B cell (primary cell): ENCODE results near the gene TREM1.

Experiments
- EZH2 ChIP-seq: IDR thresholded peaks from 2 replicates; pipeline ENCODE4 v1.6.1; 2012; ENCODE audit warnings: borderline replicate concordance, low read depth, mild to moderate bottlenecking, moderate library complexity, low read length; ENCODE audit not compliant: insufficient read depth, poor library complexity, severe bottlenecking
- TF ChIP-seq, protein P1 (sequence below): fragments of 200-600 bp; IDR thresholded peaks from one replicate; pipeline ENCODE4 v1.8.0; 2022; ENCODE audit warnings: antibody characterized with exemption, mild to moderate bottlenecking

DNA sequence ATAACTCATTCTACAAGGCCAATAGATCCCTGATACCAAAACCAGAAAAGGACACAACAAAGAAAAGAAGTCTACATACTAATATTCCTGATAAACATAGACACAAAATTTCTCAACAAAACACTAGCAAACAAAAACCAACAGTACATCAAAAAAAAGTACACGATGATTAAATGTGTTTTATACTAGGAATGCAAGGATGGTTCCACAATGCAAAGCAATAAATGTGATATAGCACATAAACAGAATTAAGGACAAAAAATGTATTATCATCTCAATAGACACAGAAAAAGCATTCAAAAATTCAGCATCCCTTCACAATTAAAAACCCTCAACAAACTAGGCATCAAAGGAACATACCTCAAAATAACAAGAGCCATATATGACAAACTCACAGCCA, 23.2 kb downstream of the TREM1 start:
- TF ChIP-seq, protein P1, sequence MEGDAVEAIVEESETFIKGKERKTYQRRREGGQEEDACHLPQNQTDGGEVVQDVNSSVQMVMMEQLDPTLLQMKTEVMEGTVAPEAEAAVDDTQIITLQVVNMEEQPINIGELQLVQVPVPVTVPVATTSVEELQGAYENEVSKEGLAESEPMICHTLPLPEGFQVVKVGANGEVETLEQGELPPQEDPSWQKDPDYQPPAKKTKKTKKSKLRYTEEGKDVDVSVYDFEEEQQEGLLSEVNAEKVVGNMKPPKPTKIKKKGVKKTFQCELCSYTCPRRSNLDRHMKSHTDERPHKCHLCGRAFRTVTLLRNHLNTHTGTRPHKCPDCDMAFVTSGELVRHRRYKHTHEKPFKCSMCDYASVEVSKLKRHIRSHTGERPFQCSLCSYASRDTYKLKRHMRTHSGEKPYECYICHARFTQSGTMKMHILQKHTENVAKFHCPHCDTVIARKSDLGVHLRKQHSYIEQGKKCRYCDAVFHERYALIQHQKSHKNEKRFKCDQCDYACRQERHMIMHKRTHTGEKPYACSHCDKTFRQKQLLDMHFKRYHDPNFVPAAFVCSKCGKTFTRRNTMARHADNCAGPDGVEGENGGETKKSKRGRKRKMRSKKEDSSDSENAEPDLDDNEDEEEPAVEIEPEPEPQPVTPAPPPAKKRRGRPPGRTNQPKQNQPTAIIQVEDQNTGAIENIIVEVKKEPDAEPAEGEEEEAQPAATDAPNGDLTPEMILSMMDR: no peak
- no peak for TF ChIP-seq EZH2
